Inflammatory macrophage treated with lipopolysaccharide for 4 hours (primary cell): ENCODE measurements around the gene IL4R.
"Not testable (repeated sequence)": the region's sequence is repeated elsewhere in the genome, so short reads cannot be mapped to it uniquely, and the experiment has no call there.

Experiments
- DNase-seq: peaks from one replicate; pipeline ENCODE4 v3.0.0-alpha.2; 2020

IL4R gene

GRCh38 chr16:27316038-27316680, 2.4 kb downstream of the IL4R start:
- no peak for DNase-seq

GRCh38 chr16:27317320-27317719, 3.5 kb downstream of the IL4R start:
- DNase-seq = no peak

- DNase-seq = no peak
These were observed 4.1 kb downstream of the IL4R start for GRCh38 chr16:27317738-27318391.

- peak; percentile 64 for DNase-seq
These were observed 4.8 kb downstream of the IL4R start for GRCh38 chr16:27318392-27319256.

GRCh38 chr16:27319257-27319965, 5.6 kb downstream of the IL4R start:
- no peak for DNase-seq

GRCh38 chr16:27320261-27321012, 6.7 kb downstream of the IL4R start:
- DNase-seq = no peak

GRCh38 chr16:27321013-27321915, 7.5 kb downstream of the IL4R start:
- peak; percentile 79 for DNase-seq

- no peak for DNase-seq
These were observed 9.3 kb downstream of the IL4R start for GRCh38 chr16:27322858-27323780.

- DNase-seq = no peak
These were observed 10.2 kb downstream of the IL4R start for GRCh38 chr16:27323781-27324561.

- DNase-seq = no peak
These were observed 11.1 kb downstream of the IL4R start for GRCh38 chr16:27324851-27325301.

- DNase-seq = no peak
These were observed 12.0 kb downstream of the IL4R start for GRCh38 chr16:27325736-27326135.

- no peak for DNase-seq
These were observed 12.5 kb downstream of the IL4R start for GRCh38 chr16:27326251-27326650.

- DNase-seq = peak; percentile 97
These were observed 13.2 kb downstream of the IL4R start for GRCh38 chr16:27326738-27327585.

GRCh38 chr16:27327586-27327915, 13.8 kb downstream of the IL4R start:
- DNase-seq = no peak

- no peak for DNase-seq
These were observed 15.2 kb downstream of the IL4R start for GRCh38 chr16:27328937-27329336.

GRCh38 chr16:27329376-27330079, 15.8 kb downstream of the IL4R start:
- DNase-seq = not testable (repeated sequence)

GRCh38 chr16:27330542-27330941, 16.8 kb downstream of the IL4R start:
- peak; percentile 50 for DNase-seq

- peak; percentile 77 for DNase-seq
These were observed 18.3 kb downstream of the IL4R start for GRCh38 chr16:27332105-27332504.
